Ovary (tissue), 9 donors: ENCODE data around the gene ZNF398. TPM values are rescaled to one million over a fixed set of nuclear protein-coding genes. Genes with fewer than 3 reads are reported as not detected.
"Not testable (repeated sequence)": the region's sequence is repeated elsewhere in the genome, so short reads cannot be mapped to it uniquely, and the experiment has no call there.

Experiments used
- DNase-seq, 5 donors: peaks; one replicate each; pipeline ENCODE4 v3.0.0-alpha.2; 2019 to 2020
- H3K27ac ChIP-seq, 2 donors: fragments of 200-600 bp; one replicate each; pipeline versions ENCODE4 v1.5.1 to v1.8.0; 2019 to 2022
- H3K27me3 ChIP-seq: fragments of 200-600 bp; one replicate; pipeline ENCODE4 v1.8.0; 2022
- H3K36me3 ChIP-seq: fragments of 200-600 bp; sonication (generic); one replicate; pipeline ENCODE4 v1.5.1; 2019
- H3K4me1 ChIP-seq: one replicate; pipeline ENCODE4 v1.8.1; 2013; ENCODE audit warnings: mild to moderate bottlenecking, moderate library complexity; ENCODE audit not compliant: insufficient read depth
- H3K4me3 ChIP-seq: fragments of 200-600 bp; sonication (generic); one replicate; pipeline ENCODE4 v1.5.1; 2017
- H3K9me3 ChIP-seq, 2 donors: fragments of 200-600 bp in 1 of 2; sonication (generic) in 1 of 2; one replicate each; pipeline versions ENCODE4 v1.5.1 to v1.8.1; 2013 to 2019; ENCODE audit warnings: mild to moderate bottlenecking in 1 of 2, moderate library complexity in 1 of 2
- EP300 ChIP-seq: sonication (generic); formaldehyde crosslinking; IDR thresholded peaks from one replicate; pipeline ENCODE4 v1.6.1; 2017; ENCODE audit warnings: antibody characterized with exemption
- POLR2A ChIP-seq: fragments of 450-650 bp; IDR thresholded peaks from one replicate; pipeline ENCODE4 v1.6.1; 2017; ENCODE audit warnings: antibody characterized with exemption, mild to moderate bottlenecking, moderate library complexity
- WGBS, 3 donors: extraction: QIAGEN DNeasy Blood & Tissue Kit in 1 of 3; methylation state at CpG; one replicate each; pipeline versions ENCODE4 v1.1.5 to v1.1.7; 2013 to 2017; 5-methylcytosine and 5-hydroxymethylcytosine counted together
- intact Hi-C, 4 donors: fragments of 100-400 bp; cut with DNase I; formaldehyde crosslinking; loops; one replicate each; pipeline versions ENCODE4 v1.11.0 to v1.15.1; 2022 to 2023
- polyA plus RNA-seq, 2 donors: library from polyadenylated mRNA; stranded (reverse); fragments of 200-250 nt in 1 of 2; fragments of 350-450 nt in 1 of 2; fragmentation: Illumina TruSeq in 1 of 2; extraction: RNeasy Lipid Tissue Mini Kit (QIAGEN cat#74804) in 1 of 2; gene quantifications; one replicate each; pipeline ENCODE4 v1.2.3, GENCODE V29; 2013 to 2014
- total RNA-seq, 7 donors: library from RNA; depleted of rRNA in 2 of 7; stranded (reverse); fragments of >200 nt in 2 of 7; fragmentation: NEBNext Ultra II Directional in 3 of 7; extraction: Animal tissue kit (Norgen Biotek cat#: 25700) in 3 of 7; gene quantifications; one replicate each; pipeline versions ENCODE4 v1.1.0 to v1.2.4, GENCODE V29; 2016 to 2023
- TF ChIP-seq, protein P1 (sequence below), 3 donors: fragments of 450-650 bp in 2 of 3; fragments of 200-600 bp in 1 of 3; IDR thresholded peaks; one replicate each; pipeline versions ENCODE4 v1.5.1 to v1.8.0; 2016 to 2022; ENCODE audit warnings: antibody characterized with exemption in 3 of 3, mild to moderate bottlenecking in 1 of 3
- donor health status: DM: no; HTN: no; CAD: no; lungs with moderate emphysema.
- donor health status: DM: no; HTN: no; CAD: no.
- donor health status: Bipolar disorder and iron deficiency.
- donor health status: DM: yes; HTN: yes; CAD: no.
- donor health status: DM: no; HTN: no; CAD: no.
- donor health status: DM: yes; HTN: yes; CAD: no.

The ZNF398 gene
- total and polyA plus RNA-seq, 9 donors: 5.0 to 20.6 (median 17.3) TPM

DNA sequence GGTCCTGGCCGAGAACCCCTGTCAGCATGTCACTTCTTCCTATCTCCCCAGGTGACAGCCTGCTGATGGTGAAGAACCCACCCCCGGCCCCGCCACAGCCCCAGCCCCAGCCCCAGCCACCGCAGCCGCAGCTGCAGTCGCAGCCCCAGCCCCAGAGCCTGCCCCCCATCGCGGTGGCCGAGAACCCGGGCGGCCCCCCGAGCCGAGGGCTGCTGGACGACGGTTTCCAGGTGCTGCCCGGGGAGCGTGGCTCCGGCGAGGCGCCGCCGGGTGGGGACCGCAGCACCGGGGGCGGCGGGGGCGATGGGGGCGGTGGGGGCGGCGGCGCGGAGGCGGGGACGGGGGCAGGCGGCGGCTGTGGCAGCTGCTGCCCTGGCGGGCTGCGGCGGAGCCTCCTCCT lies 76.5 kb downstream of the ZNF398 start:
- Histone ChIP-seq H3K27ac (no peak overlapping the region), H3K4me3 (no peak overlapping the region), H3K36me3 (no peaks in the 10 kb centered on the region), H3K27me3 (no peaks in the 10 kb centered on the region), H3K4me1 (no peaks in the 10 kb centered on the region), H3K9me3 (no peaks in the 10 kb centered on the region)
- TF ChIP-seq EP300: no peak
- no peak for TF ChIP-seq POLR2A
- TF ChIP-seq, protein P1, sequence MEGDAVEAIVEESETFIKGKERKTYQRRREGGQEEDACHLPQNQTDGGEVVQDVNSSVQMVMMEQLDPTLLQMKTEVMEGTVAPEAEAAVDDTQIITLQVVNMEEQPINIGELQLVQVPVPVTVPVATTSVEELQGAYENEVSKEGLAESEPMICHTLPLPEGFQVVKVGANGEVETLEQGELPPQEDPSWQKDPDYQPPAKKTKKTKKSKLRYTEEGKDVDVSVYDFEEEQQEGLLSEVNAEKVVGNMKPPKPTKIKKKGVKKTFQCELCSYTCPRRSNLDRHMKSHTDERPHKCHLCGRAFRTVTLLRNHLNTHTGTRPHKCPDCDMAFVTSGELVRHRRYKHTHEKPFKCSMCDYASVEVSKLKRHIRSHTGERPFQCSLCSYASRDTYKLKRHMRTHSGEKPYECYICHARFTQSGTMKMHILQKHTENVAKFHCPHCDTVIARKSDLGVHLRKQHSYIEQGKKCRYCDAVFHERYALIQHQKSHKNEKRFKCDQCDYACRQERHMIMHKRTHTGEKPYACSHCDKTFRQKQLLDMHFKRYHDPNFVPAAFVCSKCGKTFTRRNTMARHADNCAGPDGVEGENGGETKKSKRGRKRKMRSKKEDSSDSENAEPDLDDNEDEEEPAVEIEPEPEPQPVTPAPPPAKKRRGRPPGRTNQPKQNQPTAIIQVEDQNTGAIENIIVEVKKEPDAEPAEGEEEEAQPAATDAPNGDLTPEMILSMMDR (IDR thresholded peaks at IDR 0.05): no peak
- no peak for DNase-seq
- intact Hi-C loops: no loop called here
- WGBS, 3 donors: 96 to 98% (median 97%) methylated on average over 29 to 39 of the region's 39 CpGs

DNA sequence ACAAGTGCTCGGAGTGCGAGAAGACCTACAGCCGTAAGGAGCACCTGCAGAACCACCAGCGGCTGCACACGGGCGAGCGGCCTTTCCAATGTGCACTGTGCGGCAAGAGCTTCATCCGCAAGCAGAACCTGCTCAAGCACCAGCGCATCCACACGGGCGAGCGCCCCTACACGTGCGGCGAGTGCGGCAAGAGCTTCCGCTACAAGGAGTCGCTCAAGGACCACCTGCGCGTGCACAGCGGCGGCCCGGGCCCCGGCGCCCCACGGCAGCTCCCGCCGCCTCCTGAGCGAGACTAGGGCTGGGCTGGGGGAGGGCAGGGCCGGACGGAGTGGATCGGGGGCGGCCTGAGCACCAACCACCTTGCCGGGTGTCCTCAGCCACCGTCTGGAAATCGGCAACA lies 77.1 kb downstream of the ZNF398 start:
- TF ChIP-seq EP300 (no peak), POLR2A (no peak)
- TF ChIP-seq, protein P1 (IDR thresholded peaks at IDR 0.05): no peak
- no peaks in the 10 kb centered on the region for H3K36me3 ChIP-seq
- no peaks in the 10 kb centered on the region for H3K9me3 ChIP-seq
- H3K4me1 ChIP-seq: no peaks in the 10 kb centered on the region
- intact Hi-C loops: no loop called here
- no peak for DNase-seq
- H3K4me3 ChIP-seq: no peak overlapping the region
- WGBS, 3 donors: 97 to 98% (median 97%) methylated on average over 26 to 37 of the region's 37 CpGs
- no peaks in the 10 kb centered on the region for H3K27me3 ChIP-seq
- H3K27ac ChIP-seq: no peak overlapping the region

DNA sequence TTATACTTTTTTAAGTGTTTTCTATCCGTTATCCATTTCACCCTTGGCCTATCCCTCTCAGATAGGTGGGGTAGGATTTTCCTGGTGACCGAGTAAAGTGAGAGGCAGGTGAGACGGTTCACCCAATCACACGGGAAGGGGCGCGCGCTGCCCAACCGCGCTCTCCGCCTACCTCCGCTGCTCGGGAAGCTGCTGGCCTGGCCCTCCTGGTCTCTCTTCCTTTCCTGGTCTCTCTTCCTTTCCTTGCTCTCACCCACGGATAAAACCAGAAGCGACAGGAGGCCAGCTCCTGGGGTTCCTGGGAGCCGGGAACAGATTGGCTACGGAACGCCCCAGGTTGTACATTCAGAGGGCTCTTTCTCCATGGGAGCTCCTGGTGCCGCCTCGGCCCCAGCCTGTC lies 77.9 kb downstream of the ZNF398 start:
- Histone ChIP-seq H3K27me3 (no peaks in the 10 kb centered on the region), H3K4me3 (no peak overlapping the region), H3K4me1 (no peaks in the 10 kb centered on the region), H3K9me3 (no peaks in the 10 kb centered on the region), H3K27ac (no peak overlapping the region), H3K36me3 (no peaks in the 10 kb centered on the region)
- TF ChIP-seq, protein P1 (IDR thresholded peaks at IDR 0.05): no peak
- TF ChIP-seq POLR2A (no peak), EP300 (no peak)
- 94 to 97% (median 95%) methylated on average over 19 of the region's 19 CpGs for WGBS, 3 donors
- intact Hi-C loops: no loop called here
- DNase-seq: no peak

DNA sequence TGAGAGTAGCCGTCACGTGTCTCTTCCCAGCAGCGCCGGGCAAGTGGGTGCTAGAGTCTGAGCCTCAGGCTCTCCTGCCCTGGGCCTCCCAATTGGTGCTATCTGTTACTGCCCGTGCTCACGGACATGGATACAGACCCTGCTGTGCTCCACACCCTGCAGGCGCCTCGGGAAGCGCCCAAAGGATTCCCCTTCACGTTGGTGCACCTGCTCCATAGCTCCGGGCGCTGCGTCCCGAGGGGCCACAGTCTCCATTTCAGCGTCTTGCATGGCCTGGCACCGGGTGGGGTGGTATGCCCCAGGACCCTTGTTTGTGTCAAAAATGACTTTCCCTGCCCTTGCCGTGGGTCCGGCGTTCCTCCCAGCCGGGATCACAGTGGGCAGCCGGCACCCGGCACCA lies 78.4 kb downstream of the ZNF398 start:
- Histone ChIP-seq H3K4me3 (no peak overlapping the region), H3K9me3 (no peaks in the 10 kb centered on the region), H3K4me1 (no peaks in the 10 kb centered on the region), H3K36me3 (no peaks in the 10 kb centered on the region), H3K27ac (no peak overlapping the region), H3K27me3 (no peaks in the 10 kb centered on the region)
- no peak for TF ChIP-seq EP300
- no peak for TF ChIP-seq POLR2A
- TF ChIP-seq, protein P1 (IDR thresholded peaks at IDR 0.05): no peak
- WGBS, 3 donors: 94 to 95% (median 94%) methylated on average over 22 of the region's 22 CpGs
- DNase-seq: no peak
- intact Hi-C loops: no loop called here

DNA sequence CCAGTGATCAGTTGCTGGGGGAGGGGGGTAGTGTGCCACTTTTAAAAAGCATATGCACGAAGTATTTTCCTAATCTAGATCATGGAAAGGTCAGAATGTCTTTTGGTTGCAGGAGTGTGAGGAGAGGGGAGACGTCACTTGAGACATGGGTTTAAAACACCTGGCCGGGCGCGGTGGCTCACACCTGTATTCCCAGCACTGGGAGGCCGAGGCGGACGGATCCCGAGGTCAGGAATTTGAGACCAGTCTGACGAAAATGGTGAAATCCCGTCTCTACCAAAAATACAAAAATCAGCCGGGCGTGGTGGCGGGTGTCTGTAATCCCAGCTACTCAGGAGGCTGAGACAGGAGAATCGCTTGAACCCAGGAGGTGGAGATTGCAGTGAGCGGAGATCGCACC lies 79.1 kb downstream of the ZNF398 start:
- intact Hi-C loops, H3K36me3 ChIP-seq, H3K4me3 ChIP-seq, H3K4me1 ChIP-seq, H3K9me3 ChIP-seq, DNase-seq, H3K27ac ChIP-seq, H3K27me3 ChIP-seq: not testable (repeated sequence)
- WGBS, 3 donors: 89 to 92% (median 92%) methylated on average over 17 of the region's 17 CpGs
